Measurements from ENCODE around the gene PSMD14. TPM values are rescaled to one million over a fixed set of nuclear protein-coding genes. Genes with fewer than 3 reads are reported as not detected.

The PSMD14 gene
- total RNA-seq, 2 experiments from 2014 or later: 17.1 to 22.1 TPM

GRCh38 chr2:161344692-161345091 lies 36.5 kb downstream of the PSMD14 start:
- H3K9me3 Mint-ChIP-seq: peaks cover 10% of the 10 kb centered on the region
- intact Hi-C loops (cut with DNase I, micrococcal nuclease): no loop called here
- H3K4me3 Mint-ChIP-seq: no peak overlapping the region
- peaks cover 35% of the 10 kb centered on the region for H3K4me1 Mint-ChIP-seq (ENCODE audit: low read depth)
- Histone ChIP-seq H3K36me3 (ENCODE audit: insufficient read depth, low read length) (peaks cover 3% of the 10 kb centered on the region), H3K4me3 (ENCODE audit: low read length) (no peak overlapping the region), H3K4me1 (ENCODE audit: insufficient read depth, low read length) (no peaks in the 10 kb centered on the region), H3K27me3 (ENCODE audit: control insufficient read depth in 1 of 2, insufficient read depth in 2 of 2, low read length in 2 of 2) (no peaks in the 10 kb centered on the region), H3K27ac (ENCODE audit: low read depth in 1 of 2, low read length in 2 of 2) (no peak overlapping the region), H3K9me3 (ENCODE audit: control insufficient read depth in 1 of 2, insufficient read depth in 1 of 2, low read length in 2 of 2) (peaks cover 0 to 13% of the 10 kb centered on the region in 2 experiments)
- H3K36me3 Mint-ChIP-seq (ENCODE audit: low read depth): peaks cover 38% of the 10 kb centered on the region
- ChIA-PET POLR2A (no interaction called here), CTCF (no interaction called here)
- DNase-seq (no peak), ATAC-seq (ENCODE audit: poor library complexity) (no peak)
- TF ChIP-seq, protein P1, sequence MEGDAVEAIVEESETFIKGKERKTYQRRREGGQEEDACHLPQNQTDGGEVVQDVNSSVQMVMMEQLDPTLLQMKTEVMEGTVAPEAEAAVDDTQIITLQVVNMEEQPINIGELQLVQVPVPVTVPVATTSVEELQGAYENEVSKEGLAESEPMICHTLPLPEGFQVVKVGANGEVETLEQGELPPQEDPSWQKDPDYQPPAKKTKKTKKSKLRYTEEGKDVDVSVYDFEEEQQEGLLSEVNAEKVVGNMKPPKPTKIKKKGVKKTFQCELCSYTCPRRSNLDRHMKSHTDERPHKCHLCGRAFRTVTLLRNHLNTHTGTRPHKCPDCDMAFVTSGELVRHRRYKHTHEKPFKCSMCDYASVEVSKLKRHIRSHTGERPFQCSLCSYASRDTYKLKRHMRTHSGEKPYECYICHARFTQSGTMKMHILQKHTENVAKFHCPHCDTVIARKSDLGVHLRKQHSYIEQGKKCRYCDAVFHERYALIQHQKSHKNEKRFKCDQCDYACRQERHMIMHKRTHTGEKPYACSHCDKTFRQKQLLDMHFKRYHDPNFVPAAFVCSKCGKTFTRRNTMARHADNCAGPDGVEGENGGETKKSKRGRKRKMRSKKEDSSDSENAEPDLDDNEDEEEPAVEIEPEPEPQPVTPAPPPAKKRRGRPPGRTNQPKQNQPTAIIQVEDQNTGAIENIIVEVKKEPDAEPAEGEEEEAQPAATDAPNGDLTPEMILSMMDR (IDR thresholded peaks at IDR 0.05): no peak
- no peaks in the 10 kb centered on the region for H3K27me3 Mint-ChIP-seq
- H3K27ac Mint-ChIP-seq: no peak overlapping the region

- POLR2A ChIA-PET: interaction anchor here (0.6 kb wide), 1 partner anchor 642 kb away, joined by 3 read pairs; no protein-coding TSS in a partner anchor
- Histone ChIP-seq H3K36me3 (ENCODE audit: insufficient read depth, low read length) (no peaks in the 10 kb centered on the region), H3K27me3 (ENCODE audit: control insufficient read depth in 1 of 2, insufficient read depth in 2 of 2, low read length in 2 of 2) (no peaks in the 10 kb centered on the region), H3K4me3 (ENCODE audit: low read length) (no peak overlapping the region), H3K27ac (ENCODE audit: low read depth in 1 of 2, low read length in 2 of 2) (no peak overlapping the region), H3K9me3 (ENCODE audit: control insufficient read depth in 1 of 2, insufficient read depth in 1 of 2, low read length in 2 of 2) (no peaks in the 10 kb centered on the region), H3K4me1 (ENCODE audit: insufficient read depth, low read length) (no peaks in the 10 kb centered on the region)
- no peaks in the 10 kb centered on the region for H3K9me3 Mint-ChIP-seq
- no peak for ATAC-seq (ENCODE audit: poor library complexity)
- CTCF ChIA-PET: interaction anchor here (1.0 kb wide), 1 partner anchor 30 kb away, joined by 3 read pairs; no protein-coding TSS in a partner anchor
- H3K27ac Mint-ChIP-seq: no peak overlapping the region
- DNase-seq: no peak
- peaks cover 5% of the 10 kb centered on the region for H3K36me3 Mint-ChIP-seq (ENCODE audit: low read depth)
- no peak overlapping the region for H3K4me3 Mint-ChIP-seq
- H3K4me1 Mint-ChIP-seq (ENCODE audit: low read depth): peaks cover 46% of the 10 kb centered on the region
- no peaks in the 10 kb centered on the region for H3K27me3 Mint-ChIP-seq
- TF ChIP-seq, protein P1 (IDR thresholded peaks at IDR 0.05): no peak
- intact Hi-C loops (cut with DNase I, micrococcal nuclease): no loop called here
Observed at GRCh38 chr2:161351678-161352077, 43.5 kb downstream of the PSMD14 start.

GRCh38 chr2:161352719-161353118 lies 44.5 kb downstream of the PSMD14 start:
- POLR2A ChIA-PET: no interaction called here
- CTCF ChIA-PET: interaction anchor here (1.0 to 1.1 kb wide), 2 partner anchors 10 to 29 kb away, joined by 3 read pairs; no protein-coding TSS in a partner anchor
- Mint-ChIP-seq H3K4me3 (no peak overlapping the region), H3K27me3 (no peaks in the 10 kb centered on the region), H3K36me3 (ENCODE audit: low read depth) (peaks cover 5% of the 10 kb centered on the region), H3K9me3 (no peaks in the 10 kb centered on the region), H3K4me1 (ENCODE audit: low read depth) (peaks cover 42% of the 10 kb centered on the region), H3K27ac (no peak overlapping the region)
- TF ChIP-seq, protein P1 (IDR thresholded peaks at IDR 0.05): no peak
- intact Hi-C loops (cut with DNase I, micrococcal nuclease): no loop called here
- Histone ChIP-seq H3K4me1 (ENCODE audit: insufficient read depth, low read length) (no peaks in the 10 kb centered on the region), H3K27me3 (ENCODE audit: control insufficient read depth in 1 of 2, insufficient read depth in 2 of 2, low read length in 2 of 2) (no peaks in the 10 kb centered on the region), H3K27ac (ENCODE audit: low read depth in 1 of 2, low read length in 2 of 2) (no peak overlapping the region), H3K4me3 (ENCODE audit: low read length) (no peak overlapping the region), H3K36me3 (ENCODE audit: insufficient read depth, low read length) (no peaks in the 10 kb centered on the region), H3K9me3 (ENCODE audit: control insufficient read depth in 1 of 2, insufficient read depth in 1 of 2, low read length in 2 of 2) (no peaks in the 10 kb centered on the region)
- no peak for ATAC-seq (ENCODE audit: poor library complexity)
- no peak for DNase-seq

Measured in CD4-positive, alpha-beta T cell (primary cell).